Measurements from ENCODE around the gene XPC.
"Not testable (repeated sequence)": the region's sequence is repeated elsewhere in the genome, so short reads cannot be mapped to it uniquely, and the experiment has no call there.

The XPC gene

GRCh38 chr3:14131134-14131533, 47.3 kb downstream of the XPC start:
- DNase-seq, result no peak

- no peak for DNase-seq
These were observed 47.7 kb downstream of the XPC start for GRCh38 chr3:14130707-14131106.

GRCh38 chr3:14130230-14130629, 48.2 kb downstream of the XPC start:
- no peak for DNase-seq

GRCh38 chr3:14129296-14129695, 49.1 kb downstream of the XPC start:
- DNase-seq, result no peak

- no peak for DNase-seq
These were observed 49.7 kb downstream of the XPC start for GRCh38 chr3:14128724-14129123.

GRCh38 chr3:14127516-14128161, 50.8 kb downstream of the XPC start:
- DNase-seq, result no peak

- no peak for DNase-seq
These were observed 51.4 kb downstream of the XPC start for GRCh38 chr3:14126887-14127505.

GRCh38 chr3:14126017-14126886, 52.1 kb downstream of the XPC start:
- no peak for DNase-seq

GRCh38 chr3:14125193-14126016, 53.0 kb downstream of the XPC start:
- peak; percentile 41 for DNase-seq

- DNase-seq, result peak; percentile 91
These were observed 53.7 kb downstream of the XPC start, which contains the start of the genes CHCHD4 and TMEM43 for GRCh38 chr3:14124615-14125192. CHCHD4 (minus strand) TSS chr3:14124870; CDS start chr3:14124676, 194 bp downstream. TMEM43 (plus strand) TSS chr3:14125052; CDS start chr3:14125194, 142 bp downstream.

GRCh38 chr3:14124223-14124614, 54.2 kb downstream of the XPC start:
- DNase-seq, result no peak

- no peak for DNase-seq
These were observed 54.8 kb downstream of the XPC start for GRCh38 chr3:14123308-14124222.

GRCh38 chr3:14122301-14122700, 56.1 kb downstream of the XPC start:
- no peak for DNase-seq

- DNase-seq, result no peak
These were observed 56.5 kb downstream of the XPC start for GRCh38 chr3:14121859-14122258.

- not testable (repeated sequence) for DNase-seq
These were observed 57.4 kb downstream of the XPC start for GRCh38 chr3:14120921-14121448.

- no peak for DNase-seq
These were observed 58.1 kb downstream of the XPC start for GRCh38 chr3:14120111-14120920.

GRCh38 chr3:14119651-14120050, 58.8 kb downstream of the XPC start:
- no peak for DNase-seq

GRCh38 chr3:14118400-14119381, 59.7 kb downstream of the XPC start:
- no peak for DNase-seq

Measured in GOT3 (cell line).